HCT116 (cell line): ENCODE measurements around the gene KIF26B. TPM values are rescaled to one million over a fixed set of nuclear protein-coding genes. Genes with fewer than 3 reads are reported as not detected.
A peak's percentile ranks its signal among the peaks of the same experiment; 100 is the strongest.

ENCODE experiments used
- ATAC-seq: fragments of 200-7000 bp; cut with Tn5 transposase; 2 replicates; pipeline ENCODE4 v1.9.1; 2020; ENCODE audit warnings: mild to moderate bottlenecking, moderate library complexity
- BruUV-seq: library from RNA; stranded (reverse); fragments of 400-500 nt; replicated peaks from 2 replicates; lab custom pipeline; 2021; lab: Mats Ljungman, UMichigan
- CTCF ChIA-PET: fragments of 300-600 bp; sonication (Branson Sonifier 250); formaldehyde crosslinking; loops from one replicate; lab custom pipeline; 2021; ENCODE audit warnings: antibody characterized with exemption; lab: Charles Lee
- POLR2A ChIA-PET: fragments of 300-600, 350-600 bp; sonication (Branson Sonifier 250); formaldehyde crosslinking; loops from one replicate; lab custom pipeline; 2021; ENCODE audit warnings: antibody characterized with exemption; lab: Charles Lee
- RAD21 ChIA-PET, 2 experiments: fragments of 300-600 bp; sonication (Branson Sonifier 250); formaldehyde crosslinking; loops; one replicate each; lab custom pipeline; 2023; ENCODE audit warnings: low total read pairs in 2 of 2; ENCODE audit not compliant: uncharacterized antibody in 2 of 2, unreplicated experiment in 2 of 2, low non-redundant PET in 1 of 2; lab: Charles Lee
- DNase-seq: peaks from one replicate; pipeline ENCODE4 v3.0.0-alpha.2; 2010; ENCODE audit warnings: low read depth, low spot score
- H2AFZ ChIP-seq: fragments of 200-600 bp; shearing (Covaris generic), sonication (generic); 2 replicates; pipeline ENCODE4 v1.6.1; 2017; ENCODE audit warnings: low read depth, mixed run types, mixed read lengths, antibody characterized with exemption, low read length; ENCODE audit not compliant: poor library complexity, severe bottlenecking
- H3K27ac ChIP-seq: 2 replicates; pipeline ENCODE4 v1.5.1; 2012; ENCODE audit warnings: low read depth, low read length
- H3K27me3 ChIP-seq: fragments of 200-600 bp; sonication (generic); 2 replicates; pipeline ENCODE4 v1.6.1; 2016; ENCODE audit warnings: mixed run types, low read length, mixed read lengths; ENCODE audit not compliant: insufficient read depth
- H3K36me3 ChIP-seq, 2 experiments: fragments of 200-500 bp in 1 of 2; fragments of 200-600 bp in 1 of 2; sonication (Bioruptor generic) in 1 of 2; sonication (generic) in 1 of 2; 2 replicates each; pipeline versions ENCODE4 v1.5.1 to v1.6.1; 2014 to 2016; ENCODE audit warnings: low read length in 2 of 2, inconsistent platforms in 1 of 2, mixed read lengths in 1 of 2, mixed run types in 1 of 2; ENCODE audit not compliant: insufficient read depth in 2 of 2, control insufficient read depth in 1 of 2
- H3K4me1 ChIP-seq, 2 experiments: fragments of 200-600 bp in 1 of 2; sonication (generic) in 1 of 2; 2 replicates each; pipeline versions ENCODE4 v1.5.1 to v1.6.1; 2012 to 2017; ENCODE audit warnings: low read length in 2 of 2, inconsistent platforms in 1 of 2, mild to moderate bottlenecking in 1 of 2, mixed read lengths in 1 of 2, mixed run types in 1 of 2, moderate library complexity in 1 of 2; ENCODE audit not compliant: insufficient read depth in 2 of 2, control insufficient read depth in 1 of 2
- H3K4me2 ChIP-seq: fragments of 200-600 bp; sonication (generic); 2 replicates; pipeline ENCODE4 v1.6.1; 2017; ENCODE audit warnings: mixed run types, low read length, mixed read lengths
- H3K4me3 ChIP-seq, 2 experiments: fragments of 200-600 bp in 1 of 2; sonication (generic) in 1 of 2; replicated peaks in 1 of 2; 2 replicates each; pipeline ENCODE4 v1.5.1; 2011 to 2016; ENCODE audit warnings: low read length in 2 of 2, control low read depth in 1 of 2, low read depth in 1 of 2, mild to moderate bottlenecking in 1 of 2, mixed read lengths in 1 of 2, mixed run types in 1 of 2
- H3K79me2 ChIP-seq: fragments of 200-600 bp; sonication (generic); 2 replicates; pipeline ENCODE4 v1.6.1; 2017; ENCODE audit warnings: mild to moderate bottlenecking, mixed run types, low read length, moderate library complexity, mixed read lengths; ENCODE audit not compliant: insufficient read depth
- H3K9ac ChIP-seq: fragments of 200-600 bp; sonication (generic); 2 replicates; pipeline ENCODE4 v1.6.1; 2016; ENCODE audit warnings: low read length, mixed read lengths
- H3K9me2 ChIP-seq: fragments of 200-600 bp; sonication (generic), shearing (Covaris generic); 2 replicates; pipeline ENCODE4 v1.6.1; 2017; ENCODE audit warnings: mixed run types, mild to moderate bottlenecking, moderate library complexity; ENCODE audit not compliant: insufficient read depth
- H3K9me3 ChIP-seq, 2 experiments: fragments of 200-500 bp in 1 of 2; fragments of 200-600 bp in 1 of 2; sonication (Bioruptor generic) in 1 of 2; sonication (generic) in 1 of 2; 2 replicates each; pipeline ENCODE4 v1.6.1; 2014 to 2017; ENCODE audit warnings: low read length in 2 of 2, mixed read lengths in 2 of 2, inconsistent platforms in 1 of 2, low read depth in 1 of 2, mild to moderate bottlenecking in 1 of 2, mixed run types in 1 of 2, moderate library complexity in 1 of 2; ENCODE audit not compliant: control insufficient read depth in 1 of 2, insufficient read depth in 1 of 2
- H4K20me1 ChIP-seq: fragments of 200-600 bp; sonication (generic), shearing (Covaris generic); 2 replicates; pipeline ENCODE4 v1.6.1; 2017; ENCODE audit warnings: mixed run types, mild to moderate bottlenecking, moderate library complexity; ENCODE audit not compliant: insufficient read depth
- CBX3 ChIP-seq: IDR thresholded peaks from 2 replicates; pipeline ENCODE4 v1.6.1; 2012; ENCODE audit warnings: low read depth
- EZH2 ChIP-seq: fragments of 200-600 bp; sonication (generic); IDR thresholded peaks from 2 replicates; pipeline ENCODE4 v1.6.1; 2017; ENCODE audit warnings: antibody characterized with exemption, mixed run types
- JUND ChIP-seq: IDR thresholded peaks from 2 replicates; pipeline ENCODE4 v1.6.1; 2012
- YY1 ChIP-seq: IDR thresholded peaks from 2 replicates; pipeline ENCODE4 v1.6.1; 2011; ENCODE audit warnings: low read length, low read depth, moderate library complexity, mild to moderate bottlenecking; ENCODE audit not compliant: insufficient replicate concordance; ENCODE audit errors: extremely low read depth
- ZNF274 ChIP-seq: fragments of 200-500 bp; sonication (Bioruptor generic); IDR thresholded peaks from 2 replicates; pipeline ENCODE4 v1.6.1; 2014; ENCODE audit warnings: mild to moderate bottlenecking, low read depth, low read length, inconsistent platforms
- intact Hi-C: fragments of 100-400 bp; cut with micrococcal nuclease; formaldehyde crosslinking; loops from 2 replicates; pipeline ENCODE4 v1.10.0; 2022
- total RNA-seq: library from RNA; stranded (reverse); gene quantifications from one replicate; pipeline ENCODE4 v1.2.1, GENCODE V29; 2021; ENCODE audit not compliant: unreplicated experiment
- TF ChIP-seq, protein P1 (sequence below), 3 experiments: fragments of 200-600 bp in 1 of 3; sonication (generic) in 1 of 3; IDR thresholded peaks in 2 of 3; conservative IDR thresholded peaks in 1 of 3; 2 replicates each; pipeline ENCODE4 v1.5.1; 2012 to 2017; ENCODE audit warnings: low read depth in 2 of 3, low read length in 2 of 3, antibody characterized with exemption in 1 of 3, borderline replicate concordance in 1 of 3, control low read depth in 1 of 3, mild to moderate bottlenecking in 1 of 3, mixed read lengths in 1 of 3, mixed run types in 1 of 3, moderate library complexity in 1 of 3; ENCODE audit not compliant: insufficient read depth in 1 of 3
- TF ChIP-seq, protein P2 (sequence below): IDR thresholded peaks from 2 replicates; pipeline ENCODE4 v1.6.1; 2011; ENCODE audit warnings: mild to moderate bottlenecking, low read length, moderate library complexity; ENCODE audit not compliant: insufficient replicate concordance; ENCODE audit errors: extremely low read depth

The KIF26B gene
- total RNA-seq, 1 experiment from 2014 or later: 0.49 TPM

DNA sequence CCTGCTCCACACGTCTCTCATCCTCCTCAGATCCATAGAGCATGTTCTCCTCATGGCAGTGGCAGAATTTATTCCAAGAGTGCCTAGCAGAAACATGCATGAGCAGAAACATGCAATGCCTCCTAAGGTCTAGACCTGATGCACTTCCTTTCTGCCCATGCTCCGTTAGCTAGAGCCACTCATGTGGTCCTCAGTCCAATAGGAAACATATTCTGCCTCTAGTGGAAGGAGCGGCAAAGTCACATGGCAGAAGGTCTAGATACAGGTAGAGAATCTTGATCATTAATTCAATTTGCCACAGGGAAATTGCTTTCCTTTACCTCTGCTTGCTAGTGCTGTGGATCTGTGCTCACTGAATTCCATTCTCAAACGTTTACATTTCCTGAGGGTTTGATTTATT lies 130.4 kb downstream of the KIF26B start:
- ChIA-PET RAD21 (no interaction called here), POLR2A (no interaction called here), CTCF (no interaction called here)
- BruUV-seq: no TSS peak
- H3K9me2 ChIP-seq: no peaks in the 10 kb centered on the region
- no peak overlapping the region for H3K4me3 ChIP-seq
- no peaks in the 10 kb centered on the region for H3K27me3 ChIP-seq
- ATAC-seq (peak; percentile 86), DNase-seq (no peak)
- no peak overlapping the region for H3K9ac ChIP-seq
- no peak overlapping the region for H3K4me2 ChIP-seq
- no peak for TF ChIP-seq ZNF274
- no peak for TF ChIP-seq CBX3
- no peak for TF ChIP-seq EZH2
- no peak for TF ChIP-seq YY1
- no peak for TF ChIP-seq JUND
- TF ChIP-seq, protein P1, sequence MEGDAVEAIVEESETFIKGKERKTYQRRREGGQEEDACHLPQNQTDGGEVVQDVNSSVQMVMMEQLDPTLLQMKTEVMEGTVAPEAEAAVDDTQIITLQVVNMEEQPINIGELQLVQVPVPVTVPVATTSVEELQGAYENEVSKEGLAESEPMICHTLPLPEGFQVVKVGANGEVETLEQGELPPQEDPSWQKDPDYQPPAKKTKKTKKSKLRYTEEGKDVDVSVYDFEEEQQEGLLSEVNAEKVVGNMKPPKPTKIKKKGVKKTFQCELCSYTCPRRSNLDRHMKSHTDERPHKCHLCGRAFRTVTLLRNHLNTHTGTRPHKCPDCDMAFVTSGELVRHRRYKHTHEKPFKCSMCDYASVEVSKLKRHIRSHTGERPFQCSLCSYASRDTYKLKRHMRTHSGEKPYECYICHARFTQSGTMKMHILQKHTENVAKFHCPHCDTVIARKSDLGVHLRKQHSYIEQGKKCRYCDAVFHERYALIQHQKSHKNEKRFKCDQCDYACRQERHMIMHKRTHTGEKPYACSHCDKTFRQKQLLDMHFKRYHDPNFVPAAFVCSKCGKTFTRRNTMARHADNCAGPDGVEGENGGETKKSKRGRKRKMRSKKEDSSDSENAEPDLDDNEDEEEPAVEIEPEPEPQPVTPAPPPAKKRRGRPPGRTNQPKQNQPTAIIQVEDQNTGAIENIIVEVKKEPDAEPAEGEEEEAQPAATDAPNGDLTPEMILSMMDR (IDR thresholded peaks at IDR 0.05 in 2 of 3, conservative IDR thresholded peaks at IDR 0.05 in 1 of 3; ENCODE audit: borderline replicate concordance in 1 of 3, insufficient read depth in 1 of 3, low read depth in 2 of 3, low read length in 2 of 3): peak in 1 of 3 experiments; percentile 23; a peak in 1 of 6 replicates
- TF ChIP-seq, protein P2, sequence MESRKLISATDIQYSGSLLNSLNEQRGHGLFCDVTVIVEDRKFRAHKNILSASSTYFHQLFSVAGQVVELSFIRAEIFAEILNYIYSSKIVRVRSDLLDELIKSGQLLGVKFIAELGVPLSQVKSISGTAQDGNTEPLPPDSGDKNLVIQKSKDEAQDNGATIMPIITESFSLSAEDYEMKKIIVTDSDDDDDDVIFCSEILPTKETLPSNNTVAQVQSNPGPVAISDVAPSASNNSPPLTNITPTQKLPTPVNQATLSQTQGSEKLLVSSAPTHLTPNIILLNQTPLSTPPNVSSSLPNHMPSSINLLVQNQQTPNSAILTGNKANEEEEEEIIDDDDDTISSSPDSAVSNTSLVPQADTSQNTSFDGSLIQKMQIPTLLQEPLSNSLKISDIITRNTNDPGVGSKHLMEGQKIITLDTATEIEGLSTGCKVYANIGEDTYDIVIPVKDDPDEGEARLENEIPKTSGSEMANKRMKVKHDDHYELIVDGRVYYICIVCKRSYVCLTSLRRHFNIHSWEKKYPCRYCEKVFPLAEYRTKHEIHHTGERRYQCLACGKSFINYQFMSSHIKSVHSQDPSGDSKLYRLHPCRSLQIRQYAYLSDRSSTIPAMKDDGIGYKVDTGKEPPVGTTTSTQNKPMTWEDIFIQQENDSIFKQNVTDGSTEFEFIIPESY: no peak
- H3K4me1 ChIP-seq: no peaks in the 10 kb centered on the region
- no peaks in the 10 kb centered on the region for H4K20me1 ChIP-seq
- H2AFZ ChIP-seq: no peak overlapping the region
- no peaks in the 10 kb centered on the region for H3K9me3 ChIP-seq
- H3K79me2 ChIP-seq: no peaks in the 10 kb centered on the region
- no peaks in the 10 kb centered on the region for H3K36me3 ChIP-seq
- intact Hi-C loops: no loop called here
- no peak overlapping the region for H3K27ac ChIP-seq
